Esophagus squamous epithelium (tissue), 4 donors: Measurements from ENCODE around the gene OR6K2.

Experiments
- CTCF ChIP-seq, 6 experiments: fragments of 450-650 bp in 4 of 6; fragments of 200-600 bp in 2 of 6; sonication (generic) in 2 of 6; IDR thresholded peaks; one replicate each; pipeline ENCODE4 v1.5.1; 2016 to 2019; ENCODE audit warnings: antibody characterized with exemption in 6 of 6, mild to moderate bottlenecking in 4 of 6, moderate library complexity in 4 of 6
- POLR2A ChIP-seq, 4 donors: fragments of 450-650 bp; IDR thresholded peaks; one replicate each; pipeline ENCODE4 v1.6.1; 2017; ENCODE audit warnings: antibody characterized with exemption in 4 of 4, mild to moderate bottlenecking in 4 of 4, moderate library complexity in 3 of 4

GRCh38 chr1:158711098-158711497 lies 10.6 kb upstream of the OR6K2 start:
- TF ChIP-seq POLR2A (IDR thresholded peaks at IDR 0.05) (no peak), CTCF (IDR thresholded peaks at IDR 0.05) (no peak)
